Femur (tissue), 1 donor: ENCODE results near the gene SYPL1.
A peak's percentile ranks its signal among the peaks of the same experiment; 100 is the strongest.

Source experiments
- DNase-seq: peaks from one replicate; pipeline ENCODE4 v3.0.0-alpha.2; 2017

The SYPL1 gene

GRCh38 chr7:106121189-106121810 lies 9.2 kb upstream of the SYPL1 start:
- DNase-seq: no peak

GRCh38 chr7:106120500-106120899 lies 8.4 kb upstream of the SYPL1 start:
- no peak for DNase-seq

GRCh38 chr7:106119719-106120118 lies 7.6 kb upstream of the SYPL1 start:
- DNase-seq: no peak

- DNase-seq: no peak
These were observed 5.9 kb upstream of the SYPL1 start for GRCh38 chr7:106117786-106118544.

- DNase-seq: no peak
These were observed 4.1 kb upstream of the SYPL1 start for GRCh38 chr7:106116161-106116704.

- DNase-seq: no peak
These were observed 2.7 kb upstream of the SYPL1 start for GRCh38 chr7:106114716-106115383.

GRCh38 chr7:106112972-106113421 lies 885 bp upstream of the SYPL1 start:
- DNase-seq: no peak

- no peak for DNase-seq
These were observed 426 bp downstream of the SYPL1 start for GRCh38 chr7:106111655-106112117.

GRCh38 chr7:106110885-106111654 lies 1.0 kb downstream of the SYPL1 start:
- peak; percentile 24 for DNase-seq

- DNase-seq: no peak
These were observed 1.9 kb downstream of the SYPL1 start for GRCh38 chr7:106110238-106110560.

- no peak for DNase-seq
These were observed 2.4 kb downstream of the SYPL1 start for GRCh38 chr7:106109521-106110237.

- DNase-seq: no peak
These were observed 3.1 kb downstream of the SYPL1 start for GRCh38 chr7:106108991-106109390.

- no peak for DNase-seq
These were observed 7.3 kb downstream of the SYPL1 start for GRCh38 chr7:106104721-106105260.

GRCh38 chr7:106102387-106102966 lies 9.6 kb downstream of the SYPL1 start:
- no peak for DNase-seq

- DNase-seq: no peak
These were observed 10.4 kb downstream of the SYPL1 start for GRCh38 chr7:106101726-106102125.

- DNase-seq: no peak
These were observed 11.1 kb downstream of the SYPL1 start for GRCh38 chr7:106100863-106101629.

GRCh38 chr7:106099539-106099938 lies 12.6 kb downstream of the SYPL1 start:
- DNase-seq: no peak

- no peak for DNase-seq
These were observed 13.2 kb downstream of the SYPL1 start for GRCh38 chr7:106098889-106099288.

- DNase-seq: no peak
These were observed 16.5 kb downstream of the SYPL1 start for GRCh38 chr7:106095634-106096033.

GRCh38 chr7:106094780-106095179 lies 17.3 kb downstream of the SYPL1 start:
- no peak for DNase-seq

- DNase-seq: no peak
These were observed 19.9 kb downstream of the SYPL1 start for GRCh38 chr7:106092204-106092603.
